Measurements from ENCODE around the gene SYNDIG1L.

DNA sequence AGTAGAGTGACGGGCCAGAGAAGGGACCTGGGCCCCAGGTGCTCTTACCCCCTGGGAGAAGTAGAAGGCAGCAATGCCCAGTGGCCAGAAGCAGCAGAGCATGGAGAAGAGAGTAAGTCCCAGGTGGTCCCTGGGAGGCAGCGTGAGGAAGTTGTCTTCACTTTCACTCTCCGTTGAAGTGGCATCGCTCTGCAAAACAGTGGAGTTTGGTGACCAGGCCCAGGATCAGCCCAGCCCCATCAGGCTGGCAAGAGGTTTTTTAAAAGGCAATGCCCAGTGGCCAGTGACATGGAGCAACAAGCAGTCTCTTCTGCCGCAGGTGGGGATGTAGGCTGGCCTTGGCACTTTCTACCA lies 18.2 kb downstream of the SYNDIG1L start:
- TF ChIP-seq NFE2L2 (IDR thresholded peaks at IDR 0.05; ENCODE audit: low read depth, low read length) = no peak
- TF ChIP-seq, protein P1, sequence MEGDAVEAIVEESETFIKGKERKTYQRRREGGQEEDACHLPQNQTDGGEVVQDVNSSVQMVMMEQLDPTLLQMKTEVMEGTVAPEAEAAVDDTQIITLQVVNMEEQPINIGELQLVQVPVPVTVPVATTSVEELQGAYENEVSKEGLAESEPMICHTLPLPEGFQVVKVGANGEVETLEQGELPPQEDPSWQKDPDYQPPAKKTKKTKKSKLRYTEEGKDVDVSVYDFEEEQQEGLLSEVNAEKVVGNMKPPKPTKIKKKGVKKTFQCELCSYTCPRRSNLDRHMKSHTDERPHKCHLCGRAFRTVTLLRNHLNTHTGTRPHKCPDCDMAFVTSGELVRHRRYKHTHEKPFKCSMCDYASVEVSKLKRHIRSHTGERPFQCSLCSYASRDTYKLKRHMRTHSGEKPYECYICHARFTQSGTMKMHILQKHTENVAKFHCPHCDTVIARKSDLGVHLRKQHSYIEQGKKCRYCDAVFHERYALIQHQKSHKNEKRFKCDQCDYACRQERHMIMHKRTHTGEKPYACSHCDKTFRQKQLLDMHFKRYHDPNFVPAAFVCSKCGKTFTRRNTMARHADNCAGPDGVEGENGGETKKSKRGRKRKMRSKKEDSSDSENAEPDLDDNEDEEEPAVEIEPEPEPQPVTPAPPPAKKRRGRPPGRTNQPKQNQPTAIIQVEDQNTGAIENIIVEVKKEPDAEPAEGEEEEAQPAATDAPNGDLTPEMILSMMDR (conservative IDR thresholded peaks at IDR 0.05; ENCODE audit: low read depth, low read length) = no peak
- TF ChIP-seq POLR2A (IDR thresholded peaks at IDR 0.05; ENCODE audit: low read depth, low read length) = no peak
